Upper lobe of left lung (tissue), 4 donors: Measurements from ENCODE around the gene TLK1.

Experiments
- EP300 ChIP-seq, 4 donors: sonication (generic); formaldehyde crosslinking; IDR thresholded peaks; one replicate each; pipeline ENCODE4 v1.5.1; 2017; ENCODE audit warnings: antibody characterized with exemption in 4 of 4, control low read depth in 2 of 4
- TF ChIP-seq, protein P1 (sequence below), 6 experiments: fragments of 450-650 bp in 4 of 6; fragments of 200-600 bp in 2 of 6; sonication (generic) in 2 of 6; IDR thresholded peaks; one replicate each; pipeline ENCODE4 v1.5.1; 2016 to 2019; ENCODE audit warnings: antibody characterized with exemption in 6 of 6

DNA sequence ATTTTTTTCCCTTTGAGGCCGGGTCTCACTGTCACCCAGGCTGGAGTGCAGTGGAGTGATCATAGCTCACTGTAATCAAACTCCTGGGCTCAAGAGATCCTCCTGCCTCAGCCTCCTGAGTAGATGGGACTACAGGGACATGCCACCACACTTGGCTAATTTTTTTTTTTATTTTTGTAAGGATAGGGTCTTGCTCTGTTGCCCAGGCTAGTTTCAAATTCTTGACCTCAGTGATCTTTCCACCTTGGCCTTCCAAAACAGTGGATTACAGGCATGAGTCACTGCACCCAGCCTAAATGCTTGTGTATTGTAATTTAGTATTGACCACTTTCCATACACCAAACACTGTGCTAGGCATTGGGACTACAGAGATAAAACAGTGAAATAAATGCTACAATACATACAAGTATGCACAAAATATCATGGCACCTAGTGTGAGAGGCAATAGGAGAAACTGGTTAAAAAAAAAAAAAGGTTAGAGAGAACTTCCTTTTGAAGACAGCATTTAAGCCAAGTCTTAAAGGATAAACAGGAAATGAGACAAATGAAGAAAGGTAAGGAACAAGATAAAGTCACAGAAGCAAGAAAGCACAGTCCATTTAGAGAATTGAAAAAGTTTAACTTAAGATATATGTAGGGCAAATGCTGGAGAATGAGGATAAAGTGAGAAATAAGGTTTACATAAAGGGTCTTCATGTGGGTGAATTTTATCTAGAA lies 118.3 kb downstream of the TLK1 start:
- TF ChIP-seq, protein P1, sequence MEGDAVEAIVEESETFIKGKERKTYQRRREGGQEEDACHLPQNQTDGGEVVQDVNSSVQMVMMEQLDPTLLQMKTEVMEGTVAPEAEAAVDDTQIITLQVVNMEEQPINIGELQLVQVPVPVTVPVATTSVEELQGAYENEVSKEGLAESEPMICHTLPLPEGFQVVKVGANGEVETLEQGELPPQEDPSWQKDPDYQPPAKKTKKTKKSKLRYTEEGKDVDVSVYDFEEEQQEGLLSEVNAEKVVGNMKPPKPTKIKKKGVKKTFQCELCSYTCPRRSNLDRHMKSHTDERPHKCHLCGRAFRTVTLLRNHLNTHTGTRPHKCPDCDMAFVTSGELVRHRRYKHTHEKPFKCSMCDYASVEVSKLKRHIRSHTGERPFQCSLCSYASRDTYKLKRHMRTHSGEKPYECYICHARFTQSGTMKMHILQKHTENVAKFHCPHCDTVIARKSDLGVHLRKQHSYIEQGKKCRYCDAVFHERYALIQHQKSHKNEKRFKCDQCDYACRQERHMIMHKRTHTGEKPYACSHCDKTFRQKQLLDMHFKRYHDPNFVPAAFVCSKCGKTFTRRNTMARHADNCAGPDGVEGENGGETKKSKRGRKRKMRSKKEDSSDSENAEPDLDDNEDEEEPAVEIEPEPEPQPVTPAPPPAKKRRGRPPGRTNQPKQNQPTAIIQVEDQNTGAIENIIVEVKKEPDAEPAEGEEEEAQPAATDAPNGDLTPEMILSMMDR (IDR thresholded peaks at IDR 0.05), result no peak
- TF ChIP-seq EP300 (IDR thresholded peaks at IDR 0.05), result no peak
